HCT116 (cell line): ENCODE measurements around the gene EFS. TPM values are rescaled to one million over a fixed set of nuclear protein-coding genes. Genes with fewer than 3 reads are reported as not detected.

Source experiments
- ATAC-seq: fragments of 200-7000 bp; cut with Tn5 transposase; 2 replicates; pipeline ENCODE4 v1.9.1; 2020; ENCODE audit warnings: mild to moderate bottlenecking, moderate library complexity
- BruUV-seq: library from RNA; stranded (reverse); fragments of 400-500 nt; replicated peaks from 2 replicates; lab custom pipeline; 2021; lab: Mats Ljungman, UMichigan
- CTCF ChIA-PET: fragments of 300-600 bp; sonication (Branson Sonifier 250); formaldehyde crosslinking; loops from one replicate; lab custom pipeline; 2021; ENCODE audit warnings: antibody characterized with exemption; lab: Charles Lee
- POLR2A ChIA-PET: fragments of 300-600, 350-600 bp; sonication (Branson Sonifier 250); formaldehyde crosslinking; loops from one replicate; lab custom pipeline; 2021; ENCODE audit warnings: antibody characterized with exemption; lab: Charles Lee
- RAD21 ChIA-PET, 2 experiments: fragments of 300-600 bp; sonication (Branson Sonifier 250); formaldehyde crosslinking; loops; one replicate each; lab custom pipeline; 2023; ENCODE audit warnings: low total read pairs in 2 of 2; ENCODE audit not compliant: uncharacterized antibody in 2 of 2, unreplicated experiment in 2 of 2, low non-redundant PET in 1 of 2; lab: Charles Lee
- DNase-seq: peaks from one replicate; pipeline ENCODE4 v3.0.0-alpha.2; 2010; ENCODE audit warnings: low read depth, low spot score
- H2AFZ ChIP-seq: fragments of 200-600 bp; shearing (Covaris generic), sonication (generic); 2 replicates; pipeline ENCODE4 v1.6.1; 2017; ENCODE audit warnings: low read depth, mixed run types, mixed read lengths, antibody characterized with exemption, low read length; ENCODE audit not compliant: poor library complexity, severe bottlenecking
- H3K27ac ChIP-seq: 2 replicates; pipeline ENCODE4 v1.5.1; 2012; ENCODE audit warnings: low read depth, low read length
- H3K27me3 ChIP-seq: fragments of 200-600 bp; sonication (generic); 2 replicates; pipeline ENCODE4 v1.6.1; 2016; ENCODE audit warnings: mixed run types, low read length, mixed read lengths; ENCODE audit not compliant: insufficient read depth
- H3K36me3 ChIP-seq, 2 experiments: fragments of 200-500 bp in 1 of 2; fragments of 200-600 bp in 1 of 2; sonication (Bioruptor generic) in 1 of 2; sonication (generic) in 1 of 2; 2 replicates each; pipeline versions ENCODE4 v1.5.1 to v1.6.1; 2014 to 2016; ENCODE audit warnings: low read length in 2 of 2, inconsistent platforms in 1 of 2, mixed read lengths in 1 of 2, mixed run types in 1 of 2; ENCODE audit not compliant: insufficient read depth in 2 of 2, control insufficient read depth in 1 of 2
- H3K4me1 ChIP-seq, 2 experiments: fragments of 200-600 bp in 1 of 2; sonication (generic) in 1 of 2; 2 replicates each; pipeline versions ENCODE4 v1.5.1 to v1.6.1; 2012 to 2017; ENCODE audit warnings: low read length in 2 of 2, inconsistent platforms in 1 of 2, mild to moderate bottlenecking in 1 of 2, mixed read lengths in 1 of 2, mixed run types in 1 of 2, moderate library complexity in 1 of 2; ENCODE audit not compliant: insufficient read depth in 2 of 2, control insufficient read depth in 1 of 2
- H3K4me2 ChIP-seq: fragments of 200-600 bp; sonication (generic); 2 replicates; pipeline ENCODE4 v1.6.1; 2017; ENCODE audit warnings: mixed run types, low read length, mixed read lengths
- H3K4me3 ChIP-seq, 2 experiments: fragments of 200-600 bp in 1 of 2; sonication (generic) in 1 of 2; replicated peaks in 1 of 2; 2 replicates each; pipeline ENCODE4 v1.5.1; 2011 to 2016; ENCODE audit warnings: low read length in 2 of 2, control low read depth in 1 of 2, low read depth in 1 of 2, mild to moderate bottlenecking in 1 of 2, mixed read lengths in 1 of 2, mixed run types in 1 of 2
- H3K79me2 ChIP-seq: fragments of 200-600 bp; sonication (generic); 2 replicates; pipeline ENCODE4 v1.6.1; 2017; ENCODE audit warnings: mild to moderate bottlenecking, mixed run types, low read length, moderate library complexity, mixed read lengths; ENCODE audit not compliant: insufficient read depth
- H3K9ac ChIP-seq: fragments of 200-600 bp; sonication (generic); 2 replicates; pipeline ENCODE4 v1.6.1; 2016; ENCODE audit warnings: low read length, mixed read lengths
- H3K9me2 ChIP-seq: fragments of 200-600 bp; sonication (generic), shearing (Covaris generic); 2 replicates; pipeline ENCODE4 v1.6.1; 2017; ENCODE audit warnings: mixed run types, mild to moderate bottlenecking, moderate library complexity; ENCODE audit not compliant: insufficient read depth
- H3K9me3 ChIP-seq, 2 experiments: fragments of 200-500 bp in 1 of 2; fragments of 200-600 bp in 1 of 2; sonication (Bioruptor generic) in 1 of 2; sonication (generic) in 1 of 2; 2 replicates each; pipeline ENCODE4 v1.6.1; 2014 to 2017; ENCODE audit warnings: low read length in 2 of 2, mixed read lengths in 2 of 2, inconsistent platforms in 1 of 2, low read depth in 1 of 2, mild to moderate bottlenecking in 1 of 2, mixed run types in 1 of 2, moderate library complexity in 1 of 2; ENCODE audit not compliant: control insufficient read depth in 1 of 2, insufficient read depth in 1 of 2
- H4K20me1 ChIP-seq: fragments of 200-600 bp; sonication (generic), shearing (Covaris generic); 2 replicates; pipeline ENCODE4 v1.6.1; 2017; ENCODE audit warnings: mixed run types, mild to moderate bottlenecking, moderate library complexity; ENCODE audit not compliant: insufficient read depth
- CBX3 ChIP-seq: IDR thresholded peaks from 2 replicates; pipeline ENCODE4 v1.6.1; 2012; ENCODE audit warnings: low read depth
- CEBPB ChIP-seq: IDR thresholded peaks from 2 replicates; pipeline ENCODE4 v1.6.1; 2012; ENCODE audit warnings: low read depth
- EGR1 ChIP-seq: IDR thresholded peaks from 2 replicates; pipeline ENCODE4 v1.6.1; 2012; ENCODE audit warnings: low read depth
- ELF1 ChIP-seq: IDR thresholded peaks from 2 replicates; pipeline ENCODE4 v1.6.1; 2012; ENCODE audit warnings: low read depth, borderline replicate concordance
- EZH2phosphoT487 ChIP-seq: fragments of 200-600 bp; IDR thresholded peaks from 2 replicates; pipeline ENCODE4 v1.6.1; 2018; ENCODE audit warnings: antibody characterized with exemption, borderline replicate concordance
- FOSL1 ChIP-seq: IDR thresholded peaks from 2 replicates; pipeline ENCODE4 v1.6.1; 2012; ENCODE audit warnings: low read depth
- JUND ChIP-seq: IDR thresholded peaks from 2 replicates; pipeline ENCODE4 v1.6.1; 2012
- POLR2A ChIP-seq: IDR thresholded peaks from 2 replicates; pipeline ENCODE4 v1.7.0; 2011; ENCODE audit warnings: borderline replicate concordance; ENCODE audit not compliant: insufficient read depth, insufficient read length; ENCODE audit errors: extremely low read depth
- POLR2AphosphoS5 ChIP-seq: IDR thresholded peaks from 2 replicates; pipeline ENCODE4 v1.6.1; 2011; ENCODE audit warnings: mild to moderate bottlenecking, low read depth, low read length, moderate library complexity
- RAD21 ChIP-seq: IDR thresholded peaks from 2 replicates; pipeline ENCODE4 v1.6.1; 2012; ENCODE audit warnings: low read depth, mild to moderate bottlenecking
- SIN3A ChIP-seq: IDR thresholded peaks from 2 replicates; pipeline ENCODE4 v1.6.1; 2012; ENCODE audit warnings: low read depth
- SP1 ChIP-seq: IDR thresholded peaks from 2 replicates; pipeline ENCODE4 v1.6.1; 2012; ENCODE audit warnings: low read depth
- SRF ChIP-seq: IDR thresholded peaks from 2 replicates; pipeline ENCODE4 v1.6.1; 2012; ENCODE audit warnings: low read depth
- TCF7L2 ChIP-seq: IDR thresholded peaks from 2 replicates; pipeline ENCODE4 v1.7.0; 2011; ENCODE audit warnings: borderline replicate concordance, inconsistent platforms; ENCODE audit not compliant: insufficient read depth, insufficient read length; ENCODE audit errors: extremely low read depth
- YY1 ChIP-seq: IDR thresholded peaks from 2 replicates; pipeline ENCODE4 v1.6.1; 2011; ENCODE audit warnings: low read length, low read depth, moderate library complexity, mild to moderate bottlenecking; ENCODE audit not compliant: insufficient replicate concordance; ENCODE audit errors: extremely low read depth
- ZFX ChIP-seq: fragments of 450-650 bp; IDR thresholded peaks from 2 replicates; pipeline ENCODE4 v1.6.1; 2017
- ZNF274 ChIP-seq: fragments of 200-500 bp; sonication (Bioruptor generic); IDR thresholded peaks from 2 replicates; pipeline ENCODE4 v1.6.1; 2014; ENCODE audit warnings: mild to moderate bottlenecking, low read depth, low read length, inconsistent platforms
- intact Hi-C: fragments of 100-400 bp; cut with micrococcal nuclease; formaldehyde crosslinking; loops from 2 replicates; pipeline ENCODE4 v1.10.0; 2022
- total RNA-seq: library from RNA; stranded (reverse); gene quantifications from one replicate; pipeline ENCODE4 v1.2.1, GENCODE V29; 2021; ENCODE audit not compliant: unreplicated experiment
- TF ChIP-seq, protein P1 (sequence below): IDR thresholded peaks from 2 replicates; pipeline ENCODE4 v1.6.1; 2012
- TF ChIP-seq, protein P2 (sequence below): IDR thresholded peaks from 2 replicates; pipeline ENCODE4 v1.6.1; 2011; ENCODE audit warnings: mild to moderate bottlenecking, low read length, moderate library complexity; ENCODE audit not compliant: insufficient replicate concordance; ENCODE audit errors: extremely low read depth

EFS gene
- total RNA-seq, 1 experiment from 2014 or later = 0.10 TPM

DNA sequence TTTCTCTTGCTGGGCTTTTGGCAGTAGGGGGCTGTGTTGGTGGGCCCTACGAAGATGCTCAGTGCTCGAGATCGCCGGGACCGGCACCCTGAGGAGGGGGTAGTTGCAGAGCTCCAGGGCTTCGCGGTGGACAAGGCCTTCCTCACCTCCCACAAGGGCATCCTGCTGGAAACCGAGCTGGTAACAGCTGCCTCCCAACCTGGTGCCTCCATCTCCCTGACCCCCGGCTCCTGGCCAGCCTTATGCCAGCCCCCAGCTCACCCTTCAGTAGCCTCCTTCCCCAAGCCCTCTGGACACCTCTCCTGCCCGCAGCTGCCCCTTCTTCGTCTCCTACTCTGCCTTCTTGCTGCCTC, 12.2 kb upstream of the EFS start:
- BruUV-seq = no TSS peak
- Histone ChIP-seq H3K27ac (no peak overlapping the region), H3K9me3 (no peaks in the 10 kb centered on the region), H3K27me3 (0 out of 2 replicates have a peak, but pooled peaks cover 6% of the 10 kb centered on the region), H3K4me3 (no peak overlapping the region), H3K36me3 (no peaks in the 10 kb centered on the region), H3K4me1 (no peaks in the 10 kb centered on the region), H3K9me2 (no peaks in the 10 kb centered on the region), H3K4me2 (no peak overlapping the region), H4K20me1 (no peaks in the 10 kb centered on the region), H3K9ac (no peak overlapping the region), H2AFZ (no peak overlapping the region), H3K79me2 (no peaks in the 10 kb centered on the region)
- POLR2A ChIA-PET = no interaction called here
- no peak for ATAC-seq
- no peak for TF ChIP-seq ELF1
- no peak for TF ChIP-seq RAD21
- no peak for TF ChIP-seq YY1
- no peak for TF ChIP-seq TCF7L2
- no peak for TF ChIP-seq POLR2A
- TF ChIP-seq EGR1 = no peak
- TF ChIP-seq EZH2phosphoT487 = no peak
- no peak for TF ChIP-seq JUND
- TF ChIP-seq CBX3 = no peak
- no peak for TF ChIP-seq POLR2AphosphoS5
- TF ChIP-seq ZFX = no peak
- no peak for TF ChIP-seq SP1
- no peak for TF ChIP-seq CEBPB
- no peak for TF ChIP-seq FOSL1
- TF ChIP-seq SIN3A = no peak
- no peak for TF ChIP-seq ZNF274
- TF ChIP-seq, protein P1, sequence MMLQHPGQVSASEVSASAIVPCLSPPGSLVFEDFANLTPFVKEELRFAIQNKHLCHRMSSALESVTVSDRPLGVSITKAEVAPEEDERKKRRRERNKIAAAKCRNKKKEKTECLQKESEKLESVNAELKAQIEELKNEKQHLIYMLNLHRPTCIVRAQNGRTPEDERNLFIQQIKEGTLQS = no peak
- TF ChIP-seq SRF = no peak
- TF ChIP-seq, protein P2, sequence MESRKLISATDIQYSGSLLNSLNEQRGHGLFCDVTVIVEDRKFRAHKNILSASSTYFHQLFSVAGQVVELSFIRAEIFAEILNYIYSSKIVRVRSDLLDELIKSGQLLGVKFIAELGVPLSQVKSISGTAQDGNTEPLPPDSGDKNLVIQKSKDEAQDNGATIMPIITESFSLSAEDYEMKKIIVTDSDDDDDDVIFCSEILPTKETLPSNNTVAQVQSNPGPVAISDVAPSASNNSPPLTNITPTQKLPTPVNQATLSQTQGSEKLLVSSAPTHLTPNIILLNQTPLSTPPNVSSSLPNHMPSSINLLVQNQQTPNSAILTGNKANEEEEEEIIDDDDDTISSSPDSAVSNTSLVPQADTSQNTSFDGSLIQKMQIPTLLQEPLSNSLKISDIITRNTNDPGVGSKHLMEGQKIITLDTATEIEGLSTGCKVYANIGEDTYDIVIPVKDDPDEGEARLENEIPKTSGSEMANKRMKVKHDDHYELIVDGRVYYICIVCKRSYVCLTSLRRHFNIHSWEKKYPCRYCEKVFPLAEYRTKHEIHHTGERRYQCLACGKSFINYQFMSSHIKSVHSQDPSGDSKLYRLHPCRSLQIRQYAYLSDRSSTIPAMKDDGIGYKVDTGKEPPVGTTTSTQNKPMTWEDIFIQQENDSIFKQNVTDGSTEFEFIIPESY = no peak
- DNase-seq = no peak
- intact Hi-C loops = no loop called here
- CTCF ChIA-PET = no interaction called here
- RAD21 ChIA-PET = no interaction called here
